ENCODE results near the gene PRSS48.
"Not testable (repeated sequence)": the region's sequence is repeated elsewhere in the genome, so short reads cannot be mapped to it uniquely, and the experiment has no call there.

The PRSS48 gene

GRCh38 chr4:151276787-151277562 is at the start of gene PRSS48:
Gene PRSS48, plus strand, starts transcription at chr4:151277161. Its CDS starts 12 bp downstream, at chr4:151277173.
- DNase-seq (ENCODE audit: low read depth) = no peak

- no peak for DNase-seq (ENCODE audit: low read depth)
These were observed 49.8 kb upstream of the PRSS48 start for GRCh38 chr4:151227172-151227571.

- DNase-seq (ENCODE audit: low read depth) = no peak
These were observed 49.2 kb upstream of the PRSS48 start for GRCh38 chr4:151227731-151228130.

- no peak for DNase-seq (ENCODE audit: low read depth)
These were observed 48.5 kb upstream of the PRSS48 start for GRCh38 chr4:151228189-151229119.

GRCh38 chr4:151231915-151232595 is 44.9 kb upstream of the PRSS48 start:
- DNase-seq (ENCODE audit: low read depth) = no peak

GRCh38 chr4:151233600-151233999 is 43.4 kb upstream of the PRSS48 start:
- DNase-seq (ENCODE audit: low read depth) = no peak

GRCh38 chr4:151235373-151235772 is 41.6 kb upstream of the PRSS48 start:
- DNase-seq (ENCODE audit: low read depth) = not testable (repeated sequence)

- no peak for DNase-seq (ENCODE audit: low read depth)
These were observed 40.9 kb upstream of the PRSS48 start for GRCh38 chr4:151236036-151236435.

GRCh38 chr4:151238477-151238876 is 38.5 kb upstream of the PRSS48 start:
- no peak for DNase-seq (ENCODE audit: low read depth)

GRCh38 chr4:151239608-151240007 is 37.4 kb upstream of the PRSS48 start:
- no peak for DNase-seq (ENCODE audit: low read depth)

- no peak for DNase-seq (ENCODE audit: low read depth)
These were observed 34.7 kb upstream of the PRSS48 start for GRCh38 chr4:151242305-151242704.

GRCh38 chr4:151246742-151247141 is 30.2 kb upstream of the PRSS48 start:
- no peak for DNase-seq (ENCODE audit: low read depth)

- no peak for DNase-seq (ENCODE audit: low read depth)
These were observed 29.6 kb upstream of the PRSS48 start for GRCh38 chr4:151247395-151247794.

GRCh38 chr4:151248519-151248918 is 28.4 kb upstream of the PRSS48 start:
- DNase-seq (ENCODE audit: low read depth) = no peak

GRCh38 chr4:151250706-151251105 is 26.3 kb upstream of the PRSS48 start:
- DNase-seq (ENCODE audit: low read depth) = no peak

- no peak for DNase-seq (ENCODE audit: low read depth)
These were observed 25.2 kb upstream of the PRSS48 start for GRCh38 chr4:151251603-151252304.

GRCh38 chr4:151255226-151255625 is 21.7 kb upstream of the PRSS48 start:
- not testable (repeated sequence) for DNase-seq (ENCODE audit: low read depth)

- not testable (repeated sequence) for DNase-seq (ENCODE audit: low read depth)
These were observed 21.3 kb upstream of the PRSS48 start for GRCh38 chr4:151255680-151256079.

GRCh38 chr4:151256134-151256533 is 20.8 kb upstream of the PRSS48 start:
- DNase-seq (ENCODE audit: low read depth) = no peak

- DNase-seq (ENCODE audit: low read depth) = no peak
These were observed 19.3 kb upstream of the PRSS48 start for GRCh38 chr4:151257704-151258103.

GRCh38 chr4:151259752-151260151 is 17.2 kb upstream of the PRSS48 start:
- no peak for DNase-seq (ENCODE audit: low read depth)

GRCh38 chr4:151260526-151260925 is 16.4 kb upstream of the PRSS48 start:
- no peak for DNase-seq (ENCODE audit: low read depth)
